Esophagus muscularis mucosa (tissue), 4 donors: Measurements from ENCODE around the gene CLNK. TPM values are rescaled to one million over a fixed set of nuclear protein-coding genes. Genes with fewer than 3 reads are reported as not detected.

Experiments used
- DNase-seq: peaks from one replicate; pipeline ENCODE4 v3.0.0-alpha.2; 2017; ENCODE audit errors: extremely low spot score
- H3K27ac ChIP-seq, 4 donors: fragments of 200-600 bp; sonication (generic); replicated peaks in 1 of 4; 1 replicate in 3 of 4; 2 replicates in 1 of 4; pipeline ENCODE4 v1.5.1; 2016 to 2019; ENCODE audit warnings: mild to moderate bottlenecking in 1 of 4
- H3K27me3 ChIP-seq, 4 donors: fragments of 200-600 bp; sonication (generic); one replicate each; pipeline versions ENCODE4 v1.5.1 to v1.6.0; 2016 to 2019
- H3K36me3 ChIP-seq, 4 donors: fragments of 200-600 bp; sonication (generic); one replicate each; pipeline ENCODE4 v1.5.1; 2016 to 2019
- H3K4me1 ChIP-seq, 4 donors: fragments of 200-600 bp; sonication (generic); one replicate each; pipeline ENCODE4 v1.5.1; 2016 to 2019
- H3K4me3 ChIP-seq, 4 donors: fragments of 200-600 bp; sonication (generic); 1 replicate in 2 of 4; 2 replicates in 2 of 4; pipeline ENCODE4 v1.5.1; 2016 to 2019; ENCODE audit warnings: mild to moderate bottlenecking in 4 of 4, moderate library complexity in 1 of 4
- H3K9me3 ChIP-seq, 4 donors: fragments of 200-600 bp; sonication (generic); 1 replicate in 3 of 4; 2 replicates in 1 of 4; pipeline ENCODE4 v1.5.1; 2016 to 2019
- CTCF ChIP-seq, 3 experiments: fragments of 200-600 bp in 2 of 3; fragments of 450-650 bp in 1 of 3; sonication (generic) in 2 of 3; IDR thresholded peaks; one replicate each; pipeline ENCODE4 v1.5.1; 2017 to 2019; ENCODE audit warnings: antibody characterized with exemption in 3 of 3, mild to moderate bottlenecking in 2 of 3, moderate library complexity in 1 of 3
- EP300 ChIP-seq: sonication (generic); formaldehyde crosslinking; IDR thresholded peaks from one replicate; pipeline ENCODE4 v1.6.1; 2017; ENCODE audit warnings: antibody characterized with exemption
- POLR2A ChIP-seq: fragments of 450-650 bp; IDR thresholded peaks from one replicate; pipeline ENCODE4 v1.6.1; 2017; ENCODE audit warnings: antibody characterized with exemption, moderate library complexity, mild to moderate bottlenecking, low read depth
- POLR2AphosphoS5 ChIP-seq, 2 donors: sonication (generic); formaldehyde crosslinking; IDR thresholded peaks; one replicate each; pipeline ENCODE4 v1.6.1; 2017; ENCODE audit warnings: antibody characterized with exemption in 2 of 2
- WGBS: methylation state at CpG from one replicate; pipeline ENCODE4 v1.1.5; 2018; 5-methylcytosine and 5-hydroxymethylcytosine counted together
- intact Hi-C: fragments of 100-400 bp; cut with DNase I; formaldehyde crosslinking; loops from one replicate; pipeline ENCODE4 v1.15.1; 2023
- total RNA-seq, 4 donors: library from RNA; depleted of rRNA; stranded (reverse); fragments of >200 nt; gene quantifications; one replicate each; pipeline versions ENCODE4 v1.1.0 to v1.2.1, GENCODE V29; 2016

Gene CLNK
- total RNA-seq, 4 donors from 2014 or later: not detected

- DNase-seq: no peak
- Histone ChIP-seq H3K27me3 (peaks cover 0 to 4% (median 0%) of the 10 kb centered on the region in 4 donors), H3K36me3 (no peaks in the 10 kb centered on the region), H3K4me1 (no peaks in the 10 kb centered on the region), H3K27ac (no peak overlapping the region), H3K9me3 (no peaks in the 10 kb centered on the region), H3K4me3 (no peak overlapping the region)
- 74% methylated on average over 5 of the region's 5 CpGs for WGBS
- TF ChIP-seq POLR2AphosphoS5 (IDR thresholded peaks at IDR 0.05): no peak
- TF ChIP-seq POLR2A: no peak
- TF ChIP-seq CTCF (IDR thresholded peaks at IDR 0.05): no peak
- no peak for TF ChIP-seq EP300
- intact Hi-C loops: no loop called here
Observed at GRCh38 chr4:10482913-10483312, 201.7 kb downstream of the CLNK start.

- intact Hi-C loops: no loop called here
- H3K4me3 ChIP-seq: no peak overlapping the region
- H3K27me3 ChIP-seq: peaks cover 0 to 4% (median 0%) of the 10 kb centered on the region in 4 donors
- no peaks in the 10 kb centered on the region for H3K4me1 ChIP-seq
- no peak overlapping the region for H3K27ac ChIP-seq
- WGBS: 89% methylated on average over 5 of the region's 5 CpGs
- no peaks in the 10 kb centered on the region for H3K9me3 ChIP-seq
- DNase-seq: no peak
- TF ChIP-seq POLR2AphosphoS5 (IDR thresholded peaks at IDR 0.05): no peak
- TF ChIP-seq CTCF (IDR thresholded peaks at IDR 0.05): no peak
- no peak for TF ChIP-seq EP300
- no peak for TF ChIP-seq POLR2A
- no peaks in the 10 kb centered on the region for H3K36me3 ChIP-seq
Observed at GRCh38 chr4:10480616-10481015, 204.0 kb downstream of the CLNK start.

- intact Hi-C loops: no loop called here
- no peak for DNase-seq
- TF ChIP-seq EP300: no peak
- TF ChIP-seq POLR2A: no peak
- no peak for TF ChIP-seq POLR2AphosphoS5 (IDR thresholded peaks at IDR 0.05)
- TF ChIP-seq CTCF (IDR thresholded peaks at IDR 0.05): no peak
- Histone ChIP-seq H3K4me1 (no peaks in the 10 kb centered on the region), H3K27me3 (peaks cover 0 to 4% (median 0%) of the 10 kb centered on the region in 4 donors), H3K36me3 (no peaks in the 10 kb centered on the region), H3K4me3 (no peak overlapping the region), H3K27ac (no peak overlapping the region), H3K9me3 (no peaks in the 10 kb centered on the region)
Observed at GRCh38 chr4:10478621-10479020, 205.9 kb downstream of the CLNK start.

- H3K27me3 ChIP-seq: no peaks in the 10 kb centered on the region
- no peaks in the 10 kb centered on the region for H3K4me1 ChIP-seq
- no peaks in the 10 kb centered on the region for H3K9me3 ChIP-seq
- WGBS: 82% methylated on average over 5 of the region's 5 CpGs
- H3K27ac ChIP-seq: no peak overlapping the region
- H3K36me3 ChIP-seq: no peaks in the 10 kb centered on the region
- TF ChIP-seq CTCF (IDR thresholded peaks at IDR 0.05) (no peak), POLR2AphosphoS5 (IDR thresholded peaks at IDR 0.05) (no peak), EP300 (no peak), POLR2A (no peak)
- DNase-seq: no peak
- H3K4me3 ChIP-seq: no peak overlapping the region
- intact Hi-C loops: no loop called here
Observed at GRCh38 chr4:10470505-10470904, 214.1 kb downstream of the CLNK start.

GRCh38 chr4:10466161-10466560 is 218.4 kb downstream of the CLNK start:
- DNase-seq: peak; percentile 8
- 83% methylated on average over 5 of the region's 5 CpGs for WGBS
- no peak overlapping the region for H3K4me3 ChIP-seq
- H3K9me3 ChIP-seq: no peaks in the 10 kb centered on the region
- H3K36me3 ChIP-seq: no peaks in the 10 kb centered on the region
- peaks cover 0 to 36% (median 8%) of the 10 kb centered on the region in 4 donors for H3K27me3 ChIP-seq
- intact Hi-C loops: no loop called here
- TF ChIP-seq POLR2AphosphoS5 (IDR thresholded peaks at IDR 0.05): no peak
- TF ChIP-seq POLR2A: no peak
- no peak for TF ChIP-seq CTCF (IDR thresholded peaks at IDR 0.05)
- no peak for TF ChIP-seq EP300
- peaks cover 4 to 9% (median 8%) of the 10 kb centered on the region in 4 donors for H3K4me1 ChIP-seq
- H3K27ac ChIP-seq: no peak overlapping the region
